GM19193 (cell line): ENCODE data around the gene AP1M1.

Experiments
- POLR2A ChIP-seq: IDR thresholded peaks from 4 replicates; pipeline ENCODE4 v1.6.1; 2011; ENCODE audit not compliant: insufficient read depth, insufficient read length; ENCODE audit errors: extremely low read depth

Gene AP1M1

DNA sequence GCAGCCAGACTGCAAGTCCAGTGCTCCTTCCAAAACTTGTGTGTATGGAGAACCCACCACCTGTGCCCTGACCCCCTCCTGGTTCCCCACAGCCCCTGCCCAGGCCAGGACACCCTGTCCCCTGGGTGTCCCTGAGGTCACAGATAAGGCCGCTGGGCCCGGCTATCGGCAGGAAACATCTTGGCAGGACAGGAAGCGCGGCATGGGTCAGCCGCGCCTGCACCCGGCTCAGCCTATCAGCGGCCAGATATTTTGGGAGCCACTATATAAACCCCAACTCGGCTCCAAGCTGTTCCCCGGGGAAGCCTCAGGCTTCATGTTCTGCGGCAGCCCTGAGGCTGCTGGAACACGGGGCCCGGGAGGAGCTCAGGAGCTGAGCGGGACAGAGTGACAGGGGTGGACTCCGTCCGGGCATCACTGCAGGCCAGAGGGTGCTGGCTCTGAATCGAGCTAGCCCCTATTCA is 60.8 kb downstream of the AP1M1 start:
- TF ChIP-seq POLR2A, result peak; percentile 23

DNA sequence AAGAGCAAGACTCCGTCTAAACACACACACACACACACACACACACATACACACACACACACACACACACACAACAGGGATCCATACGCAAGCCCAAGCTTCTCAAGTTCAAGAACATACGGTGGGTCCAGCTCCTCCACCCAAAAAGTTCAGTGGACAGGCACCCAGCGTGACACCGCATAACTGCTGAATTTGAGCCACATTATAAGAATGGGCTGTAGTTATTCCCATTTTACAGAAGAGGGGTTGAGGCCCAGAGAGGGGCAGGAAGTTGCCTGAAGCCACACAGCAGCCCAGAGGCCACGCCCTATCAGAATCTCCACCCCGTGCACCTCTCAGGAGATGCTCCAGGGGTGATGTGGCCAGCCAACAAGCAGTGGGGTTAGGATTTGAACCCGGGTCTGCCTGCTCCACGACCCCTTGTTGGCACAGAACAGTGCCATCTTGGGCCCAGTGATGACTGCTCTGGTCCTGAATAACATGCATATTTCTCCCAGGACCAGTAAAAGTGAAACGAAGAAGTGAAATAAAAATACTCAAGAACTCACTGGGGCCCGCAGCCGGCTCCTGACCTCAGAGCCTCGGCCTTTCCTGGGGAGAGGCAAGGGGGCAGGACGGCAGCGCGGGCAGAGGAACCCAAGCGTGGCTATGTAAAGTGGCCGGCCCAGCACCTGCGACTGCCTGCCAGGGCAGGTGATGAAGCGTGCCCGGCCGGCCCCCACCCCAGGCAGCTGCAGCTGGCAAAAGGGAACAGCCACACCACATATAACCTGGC is 61.9 kb downstream of the AP1M1 start:
- no peak for TF ChIP-seq POLR2A

DNA sequence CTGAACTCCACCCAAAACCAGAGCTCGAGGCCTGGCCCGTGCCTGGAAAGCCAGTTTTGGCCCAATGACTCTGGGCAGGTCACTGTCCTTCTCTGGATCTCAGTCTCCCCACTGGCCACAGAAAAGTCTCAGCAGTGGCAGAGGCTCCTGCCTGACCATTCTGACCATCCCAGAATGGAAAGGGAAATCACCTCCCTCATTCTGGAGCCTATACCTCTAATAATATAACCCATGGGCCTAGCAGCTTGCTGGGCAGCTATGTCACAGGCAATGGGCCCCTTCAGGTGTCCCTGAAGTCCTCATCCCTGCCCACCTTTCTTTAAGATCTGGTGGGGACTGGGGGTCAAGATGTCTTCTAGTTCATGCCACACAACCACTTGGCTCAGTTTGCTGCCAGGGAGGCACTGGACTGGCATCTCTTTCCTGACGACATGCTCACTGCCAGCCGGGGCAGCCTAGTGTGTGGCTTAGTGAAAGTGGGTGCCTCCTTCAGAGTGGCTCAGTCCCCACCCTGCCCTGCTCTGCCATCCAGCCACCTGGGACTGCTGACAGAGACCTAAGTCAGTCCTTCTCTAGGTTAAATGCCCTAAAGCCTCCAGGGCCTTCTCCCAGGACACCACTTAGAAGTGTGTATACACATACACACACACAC is 62.6 kb downstream of the AP1M1 start:
- no peak for TF ChIP-seq POLR2A

DNA sequence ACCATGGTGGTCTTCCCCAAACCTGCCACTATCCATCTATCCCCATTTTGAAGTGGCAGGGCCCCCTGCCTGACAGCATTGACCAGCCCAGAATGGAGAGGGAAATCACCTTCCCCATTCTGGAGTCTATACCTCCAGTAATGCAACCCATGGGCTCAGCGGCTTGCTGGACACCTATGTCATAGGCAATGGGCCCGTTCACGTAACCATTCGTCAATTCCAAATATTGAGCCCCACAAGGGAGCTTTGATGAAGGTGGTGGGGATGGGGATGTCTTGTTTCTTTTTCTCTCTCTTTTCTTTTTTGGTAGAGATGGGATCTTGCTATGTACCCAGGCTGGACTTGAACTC is 63.1 kb downstream of the AP1M1 start:
- no peak for TF ChIP-seq POLR2A

DNA sequence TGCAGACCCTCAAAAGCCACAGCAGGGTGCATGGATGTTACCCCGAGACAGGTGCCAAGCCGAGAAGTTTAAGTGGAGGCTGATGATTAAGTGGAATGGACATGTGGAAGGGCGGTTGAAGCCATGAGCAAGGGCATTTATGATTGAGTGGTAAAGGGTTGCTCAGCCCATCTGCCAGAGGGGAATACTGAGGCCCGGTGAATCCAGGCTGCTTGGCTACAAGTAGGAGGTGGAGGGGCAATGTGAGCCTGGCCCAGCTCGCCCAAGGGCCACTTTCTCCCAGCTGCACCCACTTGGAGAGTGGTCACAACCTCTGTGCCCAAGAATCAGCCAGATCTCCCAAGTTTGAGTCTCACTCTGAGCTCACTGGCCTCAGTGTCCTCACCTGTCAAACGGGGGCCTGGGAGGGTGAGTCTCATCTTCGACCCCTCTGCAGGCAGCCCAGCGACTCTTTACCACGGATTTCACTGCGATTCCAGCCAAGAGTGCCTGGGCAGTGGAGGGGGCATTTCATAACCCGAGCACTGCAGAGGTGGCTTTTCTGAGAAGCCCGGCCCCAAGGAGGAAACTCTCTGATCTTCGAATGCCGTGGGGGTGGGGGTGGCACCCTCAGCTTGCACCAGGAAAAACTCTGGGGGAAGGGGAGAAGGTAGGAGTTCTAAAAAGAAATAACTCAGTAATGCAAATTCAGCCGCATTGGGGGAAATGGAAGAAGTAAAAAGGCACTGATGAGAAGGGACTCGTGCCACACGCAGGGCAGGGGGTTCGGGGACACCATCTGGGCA is 64.1 kb downstream of the AP1M1 start:
- TF ChIP-seq POLR2A, result no peak

DNA sequence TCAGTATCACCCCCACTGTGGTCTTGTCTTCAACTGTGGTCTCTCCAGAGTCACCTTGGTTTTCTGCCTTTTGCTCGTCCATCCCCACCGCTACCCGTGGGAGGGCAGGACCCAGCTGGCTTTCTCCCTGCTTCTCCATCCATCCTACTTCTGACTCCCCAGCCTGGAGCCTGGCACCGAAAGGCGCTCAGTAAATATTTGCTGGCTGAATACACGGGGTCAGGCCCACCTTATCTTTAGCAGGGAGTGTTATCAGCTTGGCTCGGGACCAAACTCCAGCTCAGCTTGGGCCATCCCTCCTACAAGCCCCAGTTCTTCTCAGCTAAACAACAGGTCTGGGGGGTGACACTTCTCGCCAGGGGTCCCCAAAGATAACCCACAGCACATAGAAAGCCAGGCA is 64.9 kb downstream of the AP1M1 start:
- no peak for TF ChIP-seq POLR2A

DNA sequence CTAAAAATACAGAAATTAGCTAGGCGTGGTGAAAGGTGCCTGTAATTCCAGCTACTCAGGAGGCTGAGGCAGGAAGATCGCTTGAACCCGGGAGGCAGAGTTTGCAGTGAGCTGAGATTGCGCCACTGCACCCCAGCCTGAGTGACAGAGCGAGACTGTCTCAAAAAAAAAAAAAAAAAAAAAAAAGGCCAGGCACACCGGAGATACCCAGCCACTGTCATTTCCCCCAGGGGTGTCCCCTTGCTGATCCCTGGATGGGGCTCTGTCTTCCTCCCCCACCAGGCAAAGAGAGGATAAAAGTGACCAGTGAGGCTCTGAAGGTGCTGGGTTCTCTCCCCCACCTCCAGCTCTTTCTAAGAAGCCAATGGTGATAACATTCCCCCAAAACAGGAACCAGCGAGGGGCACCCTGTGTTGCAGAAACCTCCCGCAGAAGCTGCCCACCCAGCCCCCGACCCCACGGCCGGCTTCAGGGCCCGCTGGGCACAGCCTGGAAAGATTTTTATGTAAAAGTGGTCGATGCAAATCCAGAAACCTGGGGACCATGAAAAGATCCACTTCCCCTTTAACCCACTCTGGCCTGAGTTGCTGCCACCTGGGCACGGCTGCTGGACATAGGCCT is 65.5 kb downstream of the AP1M1 start:
- TF ChIP-seq POLR2A, result no peak

DNA sequence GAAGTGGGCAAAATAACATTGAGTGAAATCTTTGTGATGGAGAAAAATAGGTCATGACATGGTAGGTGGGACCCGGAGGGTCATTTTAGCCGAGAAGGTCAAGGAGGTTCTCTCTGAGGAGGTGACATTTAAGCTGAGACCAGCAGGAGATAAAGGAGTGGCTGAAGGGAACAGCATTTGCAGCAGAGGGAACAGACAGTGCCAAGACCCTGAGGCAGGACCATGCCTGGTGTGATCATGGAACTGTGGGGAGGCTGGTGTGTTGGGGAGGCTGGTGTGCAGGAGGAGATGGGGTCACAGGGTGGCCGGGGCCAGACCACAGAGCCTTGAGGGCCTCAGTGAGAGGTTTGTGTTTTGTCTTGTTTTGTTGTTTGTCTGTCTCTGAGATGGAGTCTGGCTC is 67.5 kb downstream of the AP1M1 start:
- TF ChIP-seq POLR2A, result no peak

DNA sequence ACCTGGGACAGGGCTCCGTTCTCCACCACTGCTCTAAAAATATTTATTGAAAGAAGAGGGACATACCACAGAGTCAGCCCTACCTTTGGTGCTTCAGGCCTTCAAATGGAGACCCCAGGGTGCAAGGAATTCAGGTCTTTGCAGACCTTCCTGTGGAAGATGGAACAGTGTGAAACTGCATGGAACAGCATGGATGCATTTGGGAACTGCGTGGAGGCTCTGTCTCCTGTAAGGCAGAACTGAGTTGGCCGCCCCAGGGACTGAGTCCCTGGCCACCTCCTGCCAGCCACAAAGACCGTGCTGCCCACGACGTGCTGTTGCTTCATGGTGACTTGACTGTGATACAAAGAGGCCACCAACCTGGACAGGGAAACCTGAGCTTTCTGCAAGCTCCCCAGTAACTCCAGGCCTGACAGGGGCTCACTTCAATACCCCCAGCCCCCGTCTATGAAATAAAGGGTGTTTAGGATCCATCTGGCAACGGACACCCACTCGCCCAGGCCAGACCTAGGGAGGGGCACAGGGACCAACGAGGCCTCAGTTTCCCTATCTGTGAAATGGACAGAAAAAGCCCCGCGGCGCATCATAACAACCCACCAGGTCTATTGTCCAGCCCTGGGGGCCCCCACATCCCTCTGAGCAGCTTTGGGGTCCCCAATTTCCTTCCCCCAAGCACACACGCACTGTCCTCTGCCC is 68.3 kb downstream of the AP1M1 start:
- no peak for TF ChIP-seq POLR2A

DNA sequence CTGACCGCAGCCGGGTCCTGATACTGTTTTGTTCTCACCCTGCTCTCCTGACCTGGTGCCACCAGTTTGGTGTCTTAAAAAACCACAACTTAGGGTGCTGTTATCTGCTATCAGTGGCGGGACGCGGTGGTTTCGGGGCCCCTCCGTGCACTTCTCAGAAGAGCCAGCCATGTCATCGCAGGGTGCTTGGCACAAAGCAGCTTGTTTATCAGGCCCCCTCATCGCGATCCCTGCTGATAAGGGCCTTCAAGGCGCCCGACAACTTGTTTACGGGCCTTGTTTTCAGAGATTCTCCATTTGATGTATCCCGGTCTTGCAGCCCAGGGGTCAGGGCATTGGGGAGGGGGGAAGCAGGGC is 68.9 kb downstream of the AP1M1 start:
- TF ChIP-seq POLR2A, result no peak

DNA sequence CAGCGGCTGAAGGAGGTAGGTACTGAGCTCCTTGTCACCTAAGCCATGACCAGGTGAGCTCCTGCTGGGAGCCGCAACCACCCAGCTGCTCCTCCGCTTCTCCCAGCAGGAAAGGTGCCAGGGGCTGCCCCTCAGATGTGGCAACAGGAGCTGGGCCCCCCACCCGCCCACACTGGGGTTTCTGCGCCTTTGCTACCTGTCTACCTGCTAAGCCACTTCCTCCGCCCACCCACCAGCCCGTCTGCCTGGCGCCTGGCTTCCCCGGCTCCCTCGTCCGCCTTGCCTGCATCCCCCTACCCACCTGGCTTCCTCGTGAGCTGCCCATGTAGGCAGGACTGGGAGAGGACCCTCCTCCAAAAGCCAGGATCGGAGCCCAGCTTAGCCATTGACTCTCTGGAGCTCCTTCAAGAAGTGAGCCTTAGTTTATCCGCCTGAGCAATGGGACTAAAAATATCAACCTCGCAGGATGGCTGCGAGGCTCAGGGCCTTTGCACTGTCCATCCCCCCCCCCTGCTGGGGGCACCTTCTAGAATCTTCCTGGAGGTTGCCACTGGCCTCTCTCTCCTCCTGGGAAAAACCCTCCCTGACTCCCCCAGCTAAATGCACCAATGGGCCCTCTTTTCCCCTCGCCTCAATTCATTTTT is 71.1 kb downstream of the AP1M1 start:
- TF ChIP-seq POLR2A, result no peak

DNA sequence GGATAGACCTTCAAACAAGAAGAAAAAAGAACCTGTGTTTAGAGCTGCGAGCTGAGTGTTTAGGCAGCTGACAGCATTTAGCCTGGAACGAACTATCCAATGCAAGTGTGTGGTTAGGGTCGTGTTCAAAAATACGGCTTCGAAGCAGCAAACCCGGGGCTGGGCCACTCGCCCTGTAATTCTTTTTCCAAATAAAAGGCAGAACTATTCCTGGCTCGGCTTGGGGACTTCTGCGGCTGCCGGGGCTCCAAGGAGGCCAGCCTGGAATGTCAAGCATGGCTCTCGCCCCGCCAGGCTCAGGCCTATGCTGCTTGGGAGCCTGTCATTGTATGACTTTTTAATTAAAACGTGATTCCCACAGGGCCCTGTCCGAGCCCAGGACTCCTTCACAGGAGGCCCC is 75.2 kb downstream of the AP1M1 start:
- TF ChIP-seq POLR2A, result no peak

DNA sequence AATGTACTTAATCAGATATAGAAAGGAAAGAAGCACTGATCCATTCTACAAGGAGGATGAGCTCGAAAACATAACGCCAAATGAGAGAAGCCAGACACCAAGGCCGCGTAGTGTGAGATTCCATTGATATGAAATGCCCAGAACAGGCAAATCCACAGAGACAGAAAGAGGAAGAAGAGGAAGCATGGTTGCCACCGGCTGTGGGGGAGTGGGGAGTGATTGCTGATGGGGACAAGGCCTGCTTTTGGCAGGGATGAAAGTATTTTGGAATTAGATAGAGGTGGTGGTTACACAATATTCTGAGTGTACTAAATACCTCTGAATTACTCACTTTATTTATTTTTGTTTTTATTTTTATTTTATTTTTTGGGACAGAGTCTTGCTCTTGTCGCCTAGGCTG is 76.7 kb downstream of the AP1M1 start:
- no peak for TF ChIP-seq POLR2A

DNA sequence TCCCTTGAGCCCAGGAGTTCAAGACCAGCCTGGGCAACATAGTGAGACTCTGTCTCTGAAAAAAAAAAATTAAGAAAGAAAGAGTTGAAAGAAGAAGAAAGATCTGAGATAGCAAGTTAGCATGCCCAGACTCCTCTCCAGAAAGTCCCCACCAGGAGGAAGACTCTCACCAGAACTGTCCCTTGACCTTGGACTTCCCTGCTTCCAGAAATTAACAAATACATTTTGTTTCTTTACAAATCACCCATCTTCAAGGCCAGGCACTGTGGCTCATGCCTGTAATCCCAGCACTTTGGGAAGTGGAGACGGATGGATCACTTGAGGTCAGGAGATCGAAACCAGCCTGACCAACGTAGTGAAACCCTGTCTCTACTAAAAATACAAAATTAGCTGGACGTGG is 82.6 kb downstream of the AP1M1 start:
- TF ChIP-seq POLR2A, result no peak

DNA sequence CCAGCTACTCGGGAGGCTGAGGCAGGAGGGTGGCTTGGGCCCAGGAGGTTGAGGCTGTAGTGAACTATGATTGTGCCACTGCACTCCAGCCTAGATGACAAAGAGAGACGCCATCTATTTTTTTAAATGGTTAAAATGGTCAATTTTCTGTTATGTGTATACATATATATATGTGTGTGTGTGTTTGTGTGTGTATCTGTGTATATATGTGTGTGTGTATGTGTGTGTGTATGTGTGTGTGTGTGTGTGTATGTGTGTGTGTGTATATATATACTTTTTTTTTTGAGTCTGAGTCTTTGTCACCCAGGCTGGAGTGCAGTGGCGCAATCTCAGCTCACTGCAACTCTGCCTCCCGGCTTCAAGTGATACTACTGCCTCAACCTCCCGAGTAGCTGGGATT is 84.0 kb downstream of the AP1M1 start:
- TF ChIP-seq POLR2A, result no peak
